Thoracic aorta (tissue), 2 donors: ENCODE measurements around the gene DCDC1. TPM values are rescaled to one million over a fixed set of nuclear protein-coding genes. Genes with fewer than 3 reads are reported as not detected.
A peak's percentile ranks its signal among the peaks of the same experiment; 100 is the strongest.

Source experiments
- ATAC-seq: fragments of 150-250 bp; one replicate; pipeline ENCODE4 v1.8.0; 2017; ENCODE audit warnings: low read depth; ENCODE audit not compliant: insufficient number of reproducible peaks, low FRiP score
- DNase-seq: peaks from one replicate; pipeline ENCODE4 v3.0.0-alpha.2; 2020; ENCODE audit warnings: low spot score
- H3K27ac ChIP-seq, 2 donors: fragments of 200-600 bp; sonication (generic); 1 replicate in 1 of 2; 2 replicates in 1 of 2; pipeline ENCODE4 v1.5.1; 2016; ENCODE audit warnings: mild to moderate bottlenecking in 2 of 2, moderate library complexity in 2 of 2
- H3K27me3 ChIP-seq: fragments of 200-600 bp; sonication (generic); replicated peaks from 2 replicates; pipeline ENCODE4 v1.6.0; 2016; ENCODE audit warnings: mild to moderate bottlenecking; ENCODE audit not compliant: insufficient read depth
- H3K36me3 ChIP-seq: fragments of 200-600 bp; sonication (generic); one replicate; pipeline ENCODE4 v1.5.1; 2016
- H3K4me1 ChIP-seq, 2 donors: fragments of 200-600 bp; sonication (generic); 1 replicate in 1 of 2; 2 replicates in 1 of 2; pipeline versions ENCODE4 v1.5.1 to v1.6.0; 2016; ENCODE audit warnings: low read depth in 2 of 2, mild to moderate bottlenecking in 1 of 2; ENCODE audit not compliant: control insufficient read depth in 1 of 2
- H3K4me3 ChIP-seq: fragments of 200-600 bp; sonication (generic); 2 replicates; pipeline ENCODE4 v1.5.1; 2016; ENCODE audit warnings: mild to moderate bottlenecking
- H3K9me3 ChIP-seq: fragments of 200-600 bp; sonication (generic); 2 replicates; pipeline ENCODE4 v1.5.1; 2016
- total RNA-seq, 2 donors: library from RNA; depleted of rRNA; stranded (reverse); fragments of >200 nt; gene quantifications; one replicate each; pipeline versions ENCODE4 v1.1.0 to v1.2.3, GENCODE V29; 2016
- TF ChIP-seq, protein P1 (sequence below): fragments of 200-600 bp; sonication (generic); IDR thresholded peaks from one replicate; pipeline ENCODE4 v1.5.1; 2019; ENCODE audit warnings: antibody characterized with exemption

DCDC1 gene
- total RNA-seq, 2 donors from 2014 or later = not detected

- no peak overlapping the region for H3K27ac ChIP-seq
Observed at GRCh38 chr11:30914143-30914762, 455.3 kb downstream of the DCDC1 start.

GRCh38 chr11:30911247-30911646, 458.3 kb downstream of the DCDC1 start:
- DNase-seq (no peak), ATAC-seq (no peak)
- Histone ChIP-seq H3K9me3 (no peaks in the 10 kb centered on the region), H3K4me3 (no peak overlapping the region), H3K27ac (no peak overlapping the region), H3K4me1 (no peaks in the 10 kb centered on the region), H3K27me3 (no peaks in the 10 kb centered on the region), H3K36me3 (no peaks in the 10 kb centered on the region)
- TF ChIP-seq, protein P1, sequence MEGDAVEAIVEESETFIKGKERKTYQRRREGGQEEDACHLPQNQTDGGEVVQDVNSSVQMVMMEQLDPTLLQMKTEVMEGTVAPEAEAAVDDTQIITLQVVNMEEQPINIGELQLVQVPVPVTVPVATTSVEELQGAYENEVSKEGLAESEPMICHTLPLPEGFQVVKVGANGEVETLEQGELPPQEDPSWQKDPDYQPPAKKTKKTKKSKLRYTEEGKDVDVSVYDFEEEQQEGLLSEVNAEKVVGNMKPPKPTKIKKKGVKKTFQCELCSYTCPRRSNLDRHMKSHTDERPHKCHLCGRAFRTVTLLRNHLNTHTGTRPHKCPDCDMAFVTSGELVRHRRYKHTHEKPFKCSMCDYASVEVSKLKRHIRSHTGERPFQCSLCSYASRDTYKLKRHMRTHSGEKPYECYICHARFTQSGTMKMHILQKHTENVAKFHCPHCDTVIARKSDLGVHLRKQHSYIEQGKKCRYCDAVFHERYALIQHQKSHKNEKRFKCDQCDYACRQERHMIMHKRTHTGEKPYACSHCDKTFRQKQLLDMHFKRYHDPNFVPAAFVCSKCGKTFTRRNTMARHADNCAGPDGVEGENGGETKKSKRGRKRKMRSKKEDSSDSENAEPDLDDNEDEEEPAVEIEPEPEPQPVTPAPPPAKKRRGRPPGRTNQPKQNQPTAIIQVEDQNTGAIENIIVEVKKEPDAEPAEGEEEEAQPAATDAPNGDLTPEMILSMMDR = no peak

More at GRCh38 chr11:30914143-30914762, 455.3 kb downstream of the DCDC1 start:
- no peak overlapping the region for H3K4me3 ChIP-seq
- peak; percentile 59 for ATAC-seq
- no peak for DNase-seq
- no peaks in the 10 kb centered on the region for H3K4me1 ChIP-seq
- no peaks in the 10 kb centered on the region for H3K36me3 ChIP-seq
- no peaks in the 10 kb centered on the region for H3K9me3 ChIP-seq
- no peaks in the 10 kb centered on the region for H3K27me3 ChIP-seq
- TF ChIP-seq, protein P1 = peak; percentile 57

- Histone ChIP-seq H3K4me1 (no peaks in the 10 kb centered on the region), H3K36me3 (no peaks in the 10 kb centered on the region), H3K27me3 (no peaks in the 10 kb centered on the region), H3K4me3 (no peak overlapping the region), H3K9me3 (no peaks in the 10 kb centered on the region), H3K27ac (no peak overlapping the region)
- ATAC-seq (no peak), DNase-seq (no peak)
- TF ChIP-seq, protein P1 = no peak
Observed at GRCh38 chr11:30908857-30909256, 460.7 kb downstream of the DCDC1 start.

DNA sequence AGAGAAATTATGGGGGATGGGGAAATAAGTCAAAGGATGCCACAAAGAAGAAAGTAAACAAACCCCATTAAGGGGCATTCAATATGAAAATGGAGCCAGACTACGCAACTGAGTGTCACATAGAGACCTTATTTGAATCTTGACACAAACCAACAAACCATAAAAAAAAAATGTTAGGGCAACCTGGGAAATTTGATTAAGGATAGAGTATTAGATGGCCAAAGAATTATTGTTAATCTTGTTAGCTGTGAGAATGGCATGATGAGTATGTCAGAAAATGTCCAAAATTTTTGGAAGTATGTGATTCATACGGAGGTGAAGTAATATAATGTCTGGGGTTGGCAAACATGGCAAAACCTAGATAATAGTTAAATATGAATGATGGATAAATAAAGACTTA, 461.3 kb downstream of the DCDC1 start:
- ATAC-seq = no peak
- TF ChIP-seq, protein P1 = no peak
- no peaks in the 10 kb centered on the region for H3K9me3 ChIP-seq
- DNase-seq = no peak
- no peak overlapping the region for H3K27ac ChIP-seq
- no peaks in the 10 kb centered on the region for H3K27me3 ChIP-seq
- H3K36me3 ChIP-seq = no peaks in the 10 kb centered on the region
- H3K4me3 ChIP-seq = no peak overlapping the region
- H3K4me1 ChIP-seq = no peaks in the 10 kb centered on the region

DNA sequence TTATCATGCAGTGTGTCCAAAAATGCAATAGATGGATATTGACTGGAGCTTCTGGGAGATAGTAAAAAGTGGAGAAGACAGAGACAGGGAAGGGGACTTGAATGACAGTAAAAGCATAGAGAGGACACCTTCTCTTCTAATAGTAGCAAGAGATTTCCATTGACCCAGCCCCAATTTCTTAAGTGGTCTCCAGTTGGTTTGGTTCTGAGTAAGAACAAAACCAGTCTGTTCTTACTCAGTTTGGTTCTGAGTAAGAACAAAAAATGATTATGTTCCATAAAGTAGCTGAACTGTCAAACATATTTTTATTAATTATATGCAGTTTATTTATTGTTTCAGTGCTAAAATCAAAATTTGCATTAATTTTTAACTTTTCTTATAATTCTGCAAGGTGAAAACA, 466.6 kb downstream of the DCDC1 start:
- H3K4me1 ChIP-seq = no peaks in the 10 kb centered on the region
- no peak for ATAC-seq
- H3K36me3 ChIP-seq = no peaks in the 10 kb centered on the region
- TF ChIP-seq, protein P1 = no peak
- no peak overlapping the region for H3K4me3 ChIP-seq
- no peaks in the 10 kb centered on the region for H3K27me3 ChIP-seq
- no peaks in the 10 kb centered on the region for H3K9me3 ChIP-seq
- H3K27ac ChIP-seq = no peak overlapping the region
- DNase-seq = no peak
